DND-41 (cell line): Measurements from ENCODE around the gene UNC13B.
"Not testable (repeated sequence)": the region's sequence is repeated elsewhere in the genome, so short reads cannot be mapped to it uniquely, and the experiment has no call there.

ENCODE experiments used
- ATAC-seq: fragments of 200-7000 bp; cut with Tn5 transposase; 3 replicates; pipeline ENCODE4 v1.9.1; 2021; ENCODE audit warnings: low read depth; ENCODE audit not compliant: insufficient read depth
- DNase-seq: peaks from one replicate; pipeline ENCODE4 v3.0.0-alpha.2; 2020
- H2AFZ ChIP-seq: 2 replicates; pipeline ENCODE4 v1.6.0; 2012; ENCODE audit warnings: low read depth, low read length
- H3K27ac ChIP-seq: 2 replicates; pipeline ENCODE4 v1.5.1; 2012; ENCODE audit warnings: low read length, inconsistent platforms
- H3K27me3 ChIP-seq: fragments of 200-600 bp; sonication (generic); 2 replicates; pipeline ENCODE4 v1.6.0; 2012; ENCODE audit warnings: low read length, mild to moderate bottlenecking, inconsistent platforms; ENCODE audit not compliant: insufficient read depth, poor library complexity
- H3K36me3 ChIP-seq: 2 replicates; pipeline ENCODE4 v1.5.1; 2012; ENCODE audit warnings: low read length, inconsistent platforms; ENCODE audit not compliant: insufficient read depth
- H3K4me1 ChIP-seq: 2 replicates; pipeline ENCODE4 v1.5.1; 2012; ENCODE audit warnings: mild to moderate bottlenecking, low read length; ENCODE audit not compliant: insufficient read depth
- H3K4me2 ChIP-seq: 2 replicates; pipeline ENCODE4 v1.6.0; 2012; ENCODE audit warnings: mild to moderate bottlenecking, moderate library complexity, low read length, inconsistent platforms; ENCODE audit not compliant: insufficient read depth
- H3K4me3 ChIP-seq, 2 experiments: fragments of 200-600 bp in 1 of 2; shearing (Covaris generic) in 1 of 2; 2 replicates each; pipeline ENCODE4 v1.5.1; 2012 to 2016; ENCODE audit warnings: inconsistent platforms in 2 of 2, low read length in 2 of 2, mild to moderate bottlenecking in 2 of 2, low read depth in 1 of 2, moderate library complexity in 1 of 2
- H3K79me2 ChIP-seq: 2 replicates; pipeline ENCODE4 v1.6.0; 2012; ENCODE audit warnings: low read length, inconsistent platforms; ENCODE audit not compliant: insufficient read depth
- H3K9ac ChIP-seq: 2 replicates; pipeline ENCODE4 v1.6.0; 2012; ENCODE audit warnings: low read depth, mild to moderate bottlenecking, inconsistent platforms, low read length, moderate library complexity
- H3K9me3 ChIP-seq: 2 replicates; pipeline ENCODE4 v1.5.1; 2012; ENCODE audit warnings: low read length, moderate library complexity, mild to moderate bottlenecking, inconsistent platforms; ENCODE audit not compliant: insufficient read depth, severe bottlenecking
- H4K20me1 ChIP-seq: 2 replicates; pipeline ENCODE4 v1.6.0; 2012; ENCODE audit warnings: low read length; ENCODE audit not compliant: insufficient read depth
- EZH2 ChIP-seq: IDR thresholded peaks from 3 replicates; pipeline ENCODE4 v1.6.1; 2012; ENCODE audit warnings: borderline replicate concordance, low read depth, mild to moderate bottlenecking, moderate library complexity, low read length, inconsistent platforms; ENCODE audit not compliant: severe bottlenecking
- TF ChIP-seq, protein P1 (sequence below): IDR thresholded peaks from 2 replicates; pipeline ENCODE4 v1.5.1; 2012; ENCODE audit warnings: borderline replicate concordance, low read length, moderate library complexity, mild to moderate bottlenecking; ENCODE audit not compliant: poor library complexity, severe bottlenecking; ENCODE audit errors: extremely low read depth

The UNC13B gene

DNA sequence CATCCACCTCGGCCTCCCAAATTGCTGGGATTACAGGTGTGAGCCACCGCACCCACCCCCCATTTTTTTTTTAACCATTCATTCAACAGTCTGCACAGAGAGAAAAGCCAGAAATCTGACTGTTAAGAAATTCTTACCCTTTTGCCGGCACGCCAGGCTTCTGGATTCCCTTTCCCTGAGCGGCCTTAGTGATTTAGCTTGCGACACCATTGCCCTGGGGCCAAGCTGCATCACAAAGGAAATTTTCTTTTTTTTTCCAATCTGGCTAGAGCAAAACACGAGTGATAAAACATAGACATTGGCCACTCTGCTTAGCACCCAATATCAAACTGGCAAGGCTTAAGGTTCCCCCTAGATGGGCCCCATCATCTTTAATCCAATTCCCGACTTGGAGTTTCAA, 24.9 kb upstream of the UNC13B start:
- H3K4me2 ChIP-seq = no peak overlapping the region

DNA sequence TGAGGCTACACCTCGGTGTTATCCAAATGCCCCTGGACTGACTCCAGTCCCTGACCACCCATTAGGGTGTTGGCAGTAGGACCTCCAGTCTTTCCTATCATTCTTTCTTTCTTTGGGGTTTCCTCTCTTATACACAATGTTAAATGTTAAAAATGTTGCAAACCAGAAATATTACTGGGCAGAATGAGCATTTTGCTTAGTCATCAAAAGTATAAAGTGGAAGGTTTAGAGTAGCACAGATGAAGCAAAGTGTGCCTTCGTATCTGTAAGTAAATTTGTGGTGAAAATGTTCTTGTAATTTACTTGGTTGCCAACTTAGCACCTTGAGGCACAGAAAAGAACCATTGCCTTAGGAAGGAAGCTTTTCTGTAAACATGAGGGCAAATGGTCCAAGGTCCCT, 21.7 kb upstream of the UNC13B start:
- Histone ChIP-seq H3K79me2 (no peaks in the 10 kb centered on the region), H3K9me3 (peaks cover 10% of the 10 kb centered on the region), H3K4me2 (no peak overlapping the region), H3K27ac (no peak overlapping the region), H3K27me3 (no peaks in the 10 kb centered on the region), H3K4me3 (no peak overlapping the region), H3K9ac (no peak overlapping the region), H3K4me1 (no peaks in the 10 kb centered on the region), H4K20me1 (no peaks in the 10 kb centered on the region), H2AFZ (no peak overlapping the region), H3K36me3 (no peaks in the 10 kb centered on the region)
- DNase-seq = no peak
- TF ChIP-seq, protein P1, sequence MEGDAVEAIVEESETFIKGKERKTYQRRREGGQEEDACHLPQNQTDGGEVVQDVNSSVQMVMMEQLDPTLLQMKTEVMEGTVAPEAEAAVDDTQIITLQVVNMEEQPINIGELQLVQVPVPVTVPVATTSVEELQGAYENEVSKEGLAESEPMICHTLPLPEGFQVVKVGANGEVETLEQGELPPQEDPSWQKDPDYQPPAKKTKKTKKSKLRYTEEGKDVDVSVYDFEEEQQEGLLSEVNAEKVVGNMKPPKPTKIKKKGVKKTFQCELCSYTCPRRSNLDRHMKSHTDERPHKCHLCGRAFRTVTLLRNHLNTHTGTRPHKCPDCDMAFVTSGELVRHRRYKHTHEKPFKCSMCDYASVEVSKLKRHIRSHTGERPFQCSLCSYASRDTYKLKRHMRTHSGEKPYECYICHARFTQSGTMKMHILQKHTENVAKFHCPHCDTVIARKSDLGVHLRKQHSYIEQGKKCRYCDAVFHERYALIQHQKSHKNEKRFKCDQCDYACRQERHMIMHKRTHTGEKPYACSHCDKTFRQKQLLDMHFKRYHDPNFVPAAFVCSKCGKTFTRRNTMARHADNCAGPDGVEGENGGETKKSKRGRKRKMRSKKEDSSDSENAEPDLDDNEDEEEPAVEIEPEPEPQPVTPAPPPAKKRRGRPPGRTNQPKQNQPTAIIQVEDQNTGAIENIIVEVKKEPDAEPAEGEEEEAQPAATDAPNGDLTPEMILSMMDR = no peak
- no peak for TF ChIP-seq EZH2
- no peak for ATAC-seq

More for the DNA sequence above, 24.9 kb upstream of the UNC13B start:
- TF ChIP-seq EZH2 = no peak
- TF ChIP-seq, protein P1 = no peak
- H3K36me3 ChIP-seq = no peaks in the 10 kb centered on the region
- H3K4me3 ChIP-seq = no peak overlapping the region
- no peak for DNase-seq
- H2AFZ ChIP-seq = no peak overlapping the region
- H4K20me1 ChIP-seq = no peaks in the 10 kb centered on the region
- H3K9me3 ChIP-seq = peaks cover 4% of the 10 kb centered on the region
- H3K4me1 ChIP-seq = no peaks in the 10 kb centered on the region
- H3K27ac ChIP-seq = no peak overlapping the region
- H3K9ac ChIP-seq = no peak overlapping the region
- no peaks in the 10 kb centered on the region for H3K79me2 ChIP-seq
- H3K27me3 ChIP-seq = no peaks in the 10 kb centered on the region
- no peak for ATAC-seq

DNA sequence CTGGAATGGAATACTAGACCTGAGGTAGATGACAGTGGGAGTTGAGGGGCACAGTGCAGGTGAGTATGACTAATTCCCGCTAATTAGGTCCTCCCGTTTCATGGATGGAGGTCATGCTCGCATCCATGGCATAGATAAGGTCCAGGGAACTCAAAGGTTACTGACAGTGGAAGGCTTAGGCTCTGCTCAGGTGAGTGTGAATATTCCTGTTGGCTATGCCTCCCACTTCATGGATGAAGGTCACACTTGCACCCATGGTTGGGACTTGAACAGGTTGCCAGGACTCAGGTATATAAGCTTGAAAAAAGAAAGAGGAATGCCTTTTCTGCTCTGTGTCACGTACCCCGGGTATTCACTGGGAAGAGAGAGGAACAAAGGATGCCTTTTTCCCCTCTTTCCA, 19.8 kb upstream of the UNC13B start:
- no peak overlapping the region for H3K27ac ChIP-seq
- H4K20me1 ChIP-seq = no peaks in the 10 kb centered on the region
- DNase-seq = no peak
- ATAC-seq = no peak
- no peaks in the 10 kb centered on the region for H3K79me2 ChIP-seq
- no peaks in the 10 kb centered on the region for H3K27me3 ChIP-seq
- no peak for TF ChIP-seq EZH2
- TF ChIP-seq, protein P1 = no peak
- no peak overlapping the region for H3K4me2 ChIP-seq
- no peak overlapping the region for H2AFZ ChIP-seq
- no peak overlapping the region for H3K9ac ChIP-seq
- no peaks in the 10 kb centered on the region for H3K4me1 ChIP-seq
- peaks cover 10% of the 10 kb centered on the region for H3K9me3 ChIP-seq
- no peak overlapping the region for H3K4me3 ChIP-seq
- H3K36me3 ChIP-seq = no peaks in the 10 kb centered on the region

DNA sequence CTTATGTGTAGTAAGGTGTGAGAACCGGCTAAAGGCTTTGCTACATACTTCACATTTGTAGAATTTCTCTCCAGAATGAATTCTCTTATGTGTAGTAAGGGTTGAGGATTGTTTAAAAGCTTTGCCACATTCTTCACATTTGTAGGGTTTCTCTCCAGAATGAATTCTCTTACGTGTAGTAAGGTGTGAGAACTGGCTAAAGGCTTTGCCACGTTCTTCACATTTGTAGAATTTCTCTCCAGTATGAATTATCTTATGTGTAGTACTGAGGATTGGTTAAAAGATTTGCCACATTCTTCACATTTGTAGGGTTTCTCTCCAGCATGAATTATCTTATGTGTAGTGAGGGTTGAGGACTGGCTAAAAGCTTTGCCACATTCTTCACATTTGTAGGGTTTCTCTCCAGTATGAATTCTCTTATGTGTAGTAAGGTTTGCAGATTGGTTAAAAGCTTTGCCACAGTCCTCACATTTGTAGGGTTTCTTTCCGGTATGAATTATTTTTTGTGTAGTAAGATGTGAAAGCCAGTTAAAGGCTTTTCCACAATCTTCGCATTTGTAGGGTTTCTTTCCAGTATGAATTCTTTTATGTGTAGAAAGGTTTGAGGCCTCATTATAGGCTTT, 13.8 kb upstream of the UNC13B start:
- not testable (repeated sequence) for H3K27me3 ChIP-seq, H3K36me3 ChIP-seq, ATAC-seq, H3K4me3 ChIP-seq, H3K4me1 ChIP-seq, H3K9ac ChIP-seq, H3K4me2 ChIP-seq, H3K27ac ChIP-seq, H3K79me2 ChIP-seq, H3K9me3 ChIP-seq, H4K20me1 ChIP-seq, DNase-seq, H2AFZ ChIP-seq
